H9 (cell line): ENCODE data around the gene UBFD1. TPM values are rescaled to one million over a fixed set of nuclear protein-coding genes. Genes with fewer than 3 reads are reported as not detected.
A peak's percentile ranks its signal among the peaks of the same experiment; 100 is the strongest.

ENCODE experiments used
- DNase-seq: peaks from one replicate; pipeline ENCODE4 v3.0.0-alpha.2; 2017
- H2AFZ ChIP-seq: one replicate; pipeline ENCODE4 v1.6.1; 2013; ENCODE audit warnings: mild to moderate bottlenecking, low read length, control low read depth, moderate library complexity
- H2AK5ac ChIP-seq: 2 replicates; pipeline ENCODE4 v1.6.1; 2013; ENCODE audit warnings: low read length, control low read depth, mixed read lengths; ENCODE audit not compliant: insufficient read length
- H2BK120ac ChIP-seq: one replicate; pipeline ENCODE4 v1.6.1; 2013; ENCODE audit warnings: low read depth, mild to moderate bottlenecking, low read length, control low read depth, inconsistent platforms; ENCODE audit not compliant: poor library complexity, severe bottlenecking
- H2BK12ac ChIP-seq: 2 replicates; pipeline ENCODE4 v1.6.1; 2013; ENCODE audit warnings: low read length, control low read depth, mixed read lengths, low read depth; ENCODE audit not compliant: insufficient read length
- H2BK15ac ChIP-seq: 2 replicates; pipeline ENCODE4 v1.6.1; 2013; ENCODE audit warnings: low read depth, low read length, control low read depth
- H2BK20ac ChIP-seq: one replicate; pipeline ENCODE4 v1.6.1; 2013; ENCODE audit warnings: low read depth, mild to moderate bottlenecking, low read length, control low read depth, inconsistent platforms; ENCODE audit not compliant: poor library complexity, severe bottlenecking
- H2BK5ac ChIP-seq: 2 replicates; pipeline ENCODE4 v1.6.1; 2013; ENCODE audit warnings: low read length, control low read depth, mixed read lengths; ENCODE audit not compliant: insufficient read length
- H3K14ac ChIP-seq: 2 replicates; pipeline ENCODE4 v1.6.1; 2013; ENCODE audit warnings: low read length, control low read depth; ENCODE audit not compliant: insufficient read depth
- H3K18ac ChIP-seq: 2 replicates; pipeline ENCODE4 v1.6.1; 2013; ENCODE audit warnings: low read depth, mild to moderate bottlenecking, mixed read lengths, low read length, control low read depth; ENCODE audit not compliant: insufficient read length
- H3K23ac ChIP-seq: 2 replicates; pipeline ENCODE4 v1.6.1; 2013; ENCODE audit warnings: low read length, control low read depth, mixed read lengths, low read depth; ENCODE audit not compliant: insufficient read length
- H3K23me2 ChIP-seq: 2 replicates; pipeline ENCODE4 v1.6.1; 2013; ENCODE audit warnings: low read depth, mild to moderate bottlenecking, mixed read lengths, low read length, control low read depth; ENCODE audit not compliant: insufficient read length, poor library complexity, severe bottlenecking
- H3K27ac ChIP-seq: 2 replicates; pipeline ENCODE4 v1.5.1; 2013; ENCODE audit warnings: low read length, control low read depth, mixed read lengths, low read depth; ENCODE audit not compliant: insufficient read length
- H3K27me3 ChIP-seq: 2 replicates; pipeline ENCODE4 v1.6.1; 2013; ENCODE audit warnings: low read length, control low read depth, inconsistent platforms; ENCODE audit not compliant: insufficient read depth
- H3K4ac ChIP-seq: 2 replicates; pipeline ENCODE4 v1.6.1; 2013; ENCODE audit warnings: low read depth, mild to moderate bottlenecking, control low read depth, inconsistent platforms, low read length, moderate library complexity
- H3K4me1 ChIP-seq: 2 replicates; pipeline ENCODE4 v1.6.1; 2013; ENCODE audit warnings: low read length, control low read depth, inconsistent platforms; ENCODE audit not compliant: insufficient read depth
- H3K4me2 ChIP-seq: 2 replicates; pipeline ENCODE4 v1.6.1; 2013; ENCODE audit warnings: low read length, control low read depth, mixed read lengths; ENCODE audit not compliant: insufficient read length, insufficient read depth
- H3K56ac ChIP-seq: 2 replicates; pipeline ENCODE4 v1.6.1; 2013; ENCODE audit warnings: low read depth, mild to moderate bottlenecking, mixed read lengths, low read length, control low read depth; ENCODE audit not compliant: insufficient read length
- H3K79me1 ChIP-seq: 2 replicates; pipeline ENCODE4 v1.6.1; 2013; ENCODE audit warnings: low read depth, mild to moderate bottlenecking, moderate library complexity, low read length, control low read depth, inconsistent platforms; ENCODE audit not compliant: insufficient read depth, poor library complexity, severe bottlenecking
- H3K79me2 ChIP-seq: 2 replicates; pipeline ENCODE4 v1.6.1; 2013; ENCODE audit warnings: low read length, control low read depth, inconsistent platforms; ENCODE audit not compliant: insufficient read depth
- H3K9ac ChIP-seq: 2 replicates; pipeline ENCODE4 v1.6.1; 2013; ENCODE audit warnings: low read length, control low read depth, mixed read lengths; ENCODE audit not compliant: insufficient read length; ENCODE audit errors: extremely low read depth
- H3K9me3 ChIP-seq: one replicate; pipeline ENCODE4 v1.6.1; 2013; ENCODE audit warnings: low read depth, low read length, inconsistent platforms; ENCODE audit not compliant: control insufficient read depth
- H3T11ph ChIP-seq: one replicate; pipeline ENCODE4 v1.6.1; 2013; ENCODE audit warnings: mild to moderate bottlenecking, low read length, control low read depth, inconsistent platforms
- H4K20me1 ChIP-seq: one replicate; pipeline ENCODE4 v1.6.1; 2013; ENCODE audit not compliant: control insufficient read depth, insufficient read length, insufficient read depth
- H4K5ac ChIP-seq: 2 replicates; pipeline ENCODE4 v1.6.1; 2013; ENCODE audit warnings: low read depth, mild to moderate bottlenecking, mixed read lengths, low read length, control low read depth; ENCODE audit not compliant: insufficient read length
- H4K8ac ChIP-seq: replicated peaks from 2 replicates; pipeline ENCODE4 v1.6.1; 2013; ENCODE audit warnings: low read length, control low read depth, mixed read lengths, low read depth; ENCODE audit not compliant: insufficient read length
- H4K91ac ChIP-seq: 2 replicates; pipeline ENCODE4 v1.6.1; 2013; ENCODE audit warnings: low read depth, mild to moderate bottlenecking, moderate library complexity, mixed read lengths, low read length, control low read depth; ENCODE audit not compliant: insufficient read length
- H3K27ac Mint-ChIP-seq, 3 experiments: 2 replicates in 2 of 3; 3 replicates in 1 of 3; pipeline ENCODE4 v1.8.0; 2020 to 2021; ENCODE audit warnings: mixed read lengths in 3 of 3, mild to moderate bottlenecking in 1 of 3, moderate library complexity in 1 of 3
- H3K27me3 Mint-ChIP-seq: 2 replicates; pipeline ENCODE4 v1.8.0; 2021; ENCODE audit warnings: low read depth, mild to moderate bottlenecking, moderate library complexity, mixed read lengths
- H3K36me3 Mint-ChIP-seq, 3 experiments: 2 replicates in 2 of 3; 3 replicates in 1 of 3; pipeline ENCODE4 v1.8.0; 2020 to 2021; ENCODE audit warnings: low read depth in 3 of 3, mixed read lengths in 3 of 3; ENCODE audit not compliant: insufficient read depth in 1 of 3
- H3K4me1 Mint-ChIP-seq, 2 experiments: 2 replicates each; pipeline ENCODE4 v1.8.0; 2020; ENCODE audit warnings: mixed read lengths in 2 of 2
- H3K4me3 Mint-ChIP-seq, 2 experiments: 2 replicates in 1 of 2; 3 replicates in 1 of 2; pipeline ENCODE4 v1.8.0; 2020 to 2021; ENCODE audit warnings: mild to moderate bottlenecking in 2 of 2, mixed read lengths in 2 of 2, moderate library complexity in 1 of 2
- H3K9me3 Mint-ChIP-seq, 2 experiments: 2 replicates in 1 of 2; 3 replicates in 1 of 2; pipeline ENCODE4 v1.8.0; 2020; ENCODE audit warnings: mild to moderate bottlenecking in 2 of 2, mixed read lengths in 2 of 2, moderate library complexity in 1 of 2
- CTCF ChIP-seq: fragments of 200-600 bp; sonication (generic); conservative IDR thresholded peaks from 3 replicates; pipeline ENCODE4 v1.8.0; 2021; ENCODE audit warnings: antibody characterized with exemption, mild to moderate bottlenecking
- WGBS: extraction: QIAGEN DNeasy Blood & Tissue Kit; methylation state at CpG from one replicate; pipeline ENCODE4 v1.1.7; 2013; ENCODE audit warnings: missing lambda C conversion rate, low lambda C conversion rate, mixed read lengths; ENCODE audit not compliant: insufficient read length; ENCODE audit errors: extremely low coverage; 5-methylcytosine and 5-hydroxymethylcytosine counted together
- total RNA-seq: library from RNA; stranded (reverse); gene quantifications from 2 replicates; pipeline ENCODE4 v1.2.1, GENCODE V29; 2021

Gene UBFD1
- total RNA-seq, 1 experiment from 2014 or later = 107 TPM

GRCh38 chr16:23595951-23596720, 38.6 kb downstream of the UBFD1 start, which contains the start of gene NDUFAB1:
TSS of gene NDUFAB1 (minus strand) at chr16:23596316. CDS start at chr16:23596290, 26 bp downstream.
- Histone ChIP-seq H3K27me3 (no peaks in the 10 kb centered on the region), H2BK20ac (no peak within 1 kb of the TSS), H3K18ac (peak within 1 kb of the TSS; percentile 52), H3K27ac (no peak within 1 kb of the TSS), H4K5ac (no peak within 1 kb of the TSS), H4K8ac (no peak within 1 kb of the TSS), H2AK5ac (no peak within 1 kb of the TSS), H2BK12ac (no peak within 1 kb of the TSS), H3K4me2 (peak within 1 kb of the TSS; percentile 97), H2BK5ac (no peak within 1 kb of the TSS), H2AFZ (no peak within 1 kb of the TSS), H3K23me2 (peaks cover 7% of the 10 kb centered on the region), H4K20me1 (no peaks in the 10 kb centered on the region), H4K91ac (no peak within 1 kb of the TSS), H2BK15ac (no peak within 1 kb of the TSS), H3K9ac (peak within 1 kb of the TSS; percentile 95), H3K9me3 (no peaks in the 10 kb centered on the region), H3K4ac (no peak within 1 kb of the TSS), H3K56ac (no peak within 1 kb of the TSS), H3K14ac (peak within 1 kb of the TSS; percentile 77), H3T11ph (no peak within 1 kb of the TSS), H3K79me1 (peaks cover 3% of the 10 kb centered on the region), H3K79me2 (peaks cover 27% of the 10 kb centered on the region; the same call in 1 of the 2 replicates), H3K4me1 (no peaks in the 10 kb centered on the region), H2BK120ac (no peak within 1 kb of the TSS), H3K23ac (peak within 1 kb of the TSS; percentile 25)
- peaks cover 26 to 36% of the 10 kb centered on the region in 2 experiments for H3K4me1 Mint-ChIP-seq
- peak within 1 kb of the TSS; percentile 86 to 89 for H3K4me3 Mint-ChIP-seq
- TF ChIP-seq CTCF = peak; percentile 99
- H3K36me3 Mint-ChIP-seq = peaks cover 9 to 30% (median 20%) of the 10 kb centered on the region in 3 experiments
- WGBS = no CpG with 5 or more reads among the region's 67 CpGs
- H3K27me3 Mint-ChIP-seq = no peaks in the 10 kb centered on the region
- DNase-seq = peak; percentile 89
- H3K9me3 Mint-ChIP-seq = no peaks in the 10 kb centered on the region
- H3K27ac Mint-ChIP-seq = peak within 1 kb of the TSS; percentile 53 to 90 (median 76)
